Measurements from ENCODE around the gene HS3ST6.

- TF ChIP-seq POLR2AphosphoS5 (IDR thresholded peaks at IDR 0.05; ENCODE audit: low read depth, low read length): no peak
- TF ChIP-seq CTCF (IDR thresholded peaks at IDR 0.05 in 2 of 3, conservative IDR thresholded peaks at IDR 0.05 in 1 of 3; ENCODE audit: borderline replicate concordance in 1 of 3, insufficient read depth in 1 of 3, low read depth in 2 of 3, low read length in 2 of 3): no peak
- no peak for TF ChIP-seq RAD21 (IDR thresholded peaks at IDR 0.05; ENCODE audit: low read depth)
- TF ChIP-seq ELF1 (IDR thresholded peaks at IDR 0.05; ENCODE audit: borderline replicate concordance, low read depth): no peak
- TF ChIP-seq EZH2 (IDR thresholded peaks at IDR 0.05): no peak
- no peak for TF ChIP-seq CBX3 (IDR thresholded peaks at IDR 0.05; ENCODE audit: low read depth)
- no peak for TF ChIP-seq TCF7L2 (IDR thresholded peaks at IDR 0.05; ENCODE audit: borderline replicate concordance, extremely low read depth, insufficient read depth, insufficient read length)
Observed at GRCh38 chr16:1965396-1966001, 47.3 kb upstream of the HS3ST6 start.
